Bone marrow (tissue), 2 donors: ENCODE results near the gene NIBAN1.
A peak's percentile ranks its signal among the peaks of the same experiment; 100 is the strongest.
"Not testable (repeated sequence)": the region's sequence is repeated elsewhere in the genome, so short reads cannot be mapped to it uniquely, and the experiment has no call there.

Experiments used
- DNase-seq, 2 donors: peaks; one replicate each; lab custom pipeline; 2025; lab: John Stamatoyannopoulos, UW

The NIBAN1 gene

DNA sequence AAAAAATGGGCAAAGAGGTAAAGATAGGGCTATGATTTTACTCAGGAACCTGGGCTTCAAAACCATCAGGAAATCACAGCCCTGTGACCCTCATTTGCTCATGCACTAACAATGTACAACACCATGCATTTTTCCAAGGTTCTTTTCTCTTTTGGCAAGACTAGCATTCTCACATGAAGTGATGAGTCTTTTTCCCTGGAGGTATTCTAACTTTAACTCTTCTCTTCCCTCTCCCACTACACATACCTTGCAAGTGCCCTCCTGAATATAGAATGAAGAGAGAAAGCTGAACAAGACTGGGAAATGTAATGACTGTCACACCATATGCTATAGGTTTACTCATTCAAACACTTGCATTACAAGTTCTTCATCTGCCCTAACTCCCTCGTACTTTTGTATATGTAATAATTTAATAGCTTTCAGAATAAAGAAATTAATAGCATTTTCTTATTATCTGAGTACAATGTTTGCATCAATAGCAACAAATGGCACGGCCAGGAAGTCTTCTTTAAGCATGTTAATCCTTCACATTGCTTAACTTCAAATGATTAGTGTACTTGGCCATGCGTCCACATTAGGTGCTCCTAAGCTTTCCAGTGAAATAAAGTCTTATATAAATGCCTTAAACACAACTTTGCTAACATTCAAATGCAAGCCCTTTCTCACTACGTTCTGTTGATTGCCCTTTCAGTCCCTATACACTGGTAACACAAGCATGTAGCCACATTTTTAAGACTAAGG, 1.8 kb downstream of the NIBAN1 start:
- DNase-seq: no peak

DNA sequence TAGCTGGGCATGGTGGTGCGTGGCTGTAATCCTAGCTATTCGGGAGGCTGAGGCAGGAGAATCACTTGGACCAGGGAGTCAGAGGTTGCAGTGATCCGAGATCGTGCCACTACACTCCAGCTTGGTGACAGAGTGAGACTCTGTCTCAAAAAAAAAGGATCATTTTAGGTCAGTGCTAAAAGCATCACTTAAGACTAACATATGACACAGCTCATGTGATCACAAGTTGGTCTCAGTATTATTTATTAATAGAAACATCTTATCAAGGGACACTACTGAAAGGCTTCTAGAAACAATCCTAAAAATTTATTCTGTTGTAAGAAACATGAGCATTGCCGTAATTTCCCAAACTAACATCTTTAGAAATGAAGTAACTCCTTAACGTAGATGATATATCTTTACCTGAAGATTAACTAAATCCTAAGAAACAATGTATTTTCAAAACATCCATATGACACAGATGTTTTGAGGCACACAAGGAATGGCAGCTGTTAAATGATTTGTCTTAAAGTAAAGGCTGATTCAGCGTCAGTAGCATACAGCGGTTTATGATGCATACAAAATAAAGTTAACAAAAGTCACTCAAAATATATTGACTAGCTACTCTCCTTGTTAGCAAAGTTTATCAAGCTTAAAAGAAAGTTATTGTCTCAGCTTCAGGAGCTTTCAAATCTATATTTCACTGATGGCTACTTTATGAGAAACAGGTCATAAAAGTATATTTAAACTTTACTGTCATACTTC, 2.6 kb downstream of the NIBAN1 start:
- no peak for DNase-seq

DNA sequence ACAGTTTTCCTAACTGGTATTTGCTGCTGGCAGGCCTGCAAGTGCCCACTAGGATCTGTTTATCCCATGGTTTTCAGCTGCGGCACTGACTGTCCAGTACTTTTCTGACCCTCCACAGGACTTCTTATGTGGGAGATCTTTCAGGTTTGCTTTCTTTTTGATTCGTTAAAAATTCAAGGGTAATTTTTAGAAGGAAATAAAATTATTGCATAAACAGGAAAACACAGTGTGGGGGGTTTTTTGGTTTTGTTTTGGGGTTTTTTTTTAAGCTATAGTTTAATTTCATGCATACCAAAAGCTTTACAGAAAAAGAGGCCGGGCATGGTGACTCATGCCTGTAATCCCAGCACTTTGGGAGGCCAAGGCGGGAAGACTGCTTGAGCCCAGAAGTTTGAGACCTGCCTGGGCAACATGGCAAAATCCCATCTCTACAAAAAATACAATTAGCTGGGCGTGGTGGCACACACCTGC, 3.6 kb downstream of the NIBAN1 start:
- DNase-seq: no peak

- no peak for DNase-seq
Observed at GRCh38 chr1:184966989-184967388, 7.3 kb downstream of the NIBAN1 start.

DNA sequence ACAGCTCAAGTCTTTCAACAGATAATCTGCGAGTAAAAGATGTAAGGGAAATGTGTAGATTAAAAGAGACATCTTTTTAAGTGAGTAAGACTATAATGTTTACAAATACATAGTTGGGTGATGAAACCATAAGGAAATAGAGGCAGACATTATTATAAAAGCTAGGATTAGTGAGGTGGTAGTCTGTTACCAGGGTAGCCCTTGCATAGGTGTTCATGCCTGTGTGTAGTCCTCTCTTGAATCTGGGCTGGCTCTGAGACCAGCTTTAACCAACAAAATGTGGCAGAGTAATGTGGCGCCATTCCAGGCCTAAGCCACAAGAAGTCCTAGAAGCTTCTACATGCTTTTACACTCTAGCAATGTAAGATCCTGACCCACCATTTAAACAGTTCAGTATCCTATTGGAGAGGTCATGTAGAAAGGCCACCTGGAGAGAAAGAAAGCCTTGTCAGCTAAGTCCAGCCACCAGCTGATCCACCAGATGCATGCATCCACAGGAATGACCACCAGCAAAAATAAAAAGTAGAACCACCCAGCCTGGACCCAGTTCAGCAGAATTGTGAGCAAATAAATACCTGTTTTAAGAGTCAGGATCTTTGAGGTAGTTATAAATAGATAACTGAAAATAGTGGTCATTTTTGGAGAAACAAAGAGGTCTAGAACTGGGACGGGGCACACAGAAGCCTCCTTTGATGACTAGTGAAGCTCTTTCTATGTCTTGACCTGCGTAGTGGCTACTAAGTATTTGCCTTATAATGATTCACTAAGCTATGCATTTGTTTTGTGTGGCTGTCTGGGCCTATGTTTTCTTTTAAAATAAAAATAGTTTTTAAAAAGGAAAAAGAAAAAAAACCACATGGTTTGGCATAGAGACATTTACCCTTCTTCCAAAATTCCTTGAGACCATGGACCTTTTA, 8.1 kb downstream of the NIBAN1 start:
- DNase-seq: no peak

DNA sequence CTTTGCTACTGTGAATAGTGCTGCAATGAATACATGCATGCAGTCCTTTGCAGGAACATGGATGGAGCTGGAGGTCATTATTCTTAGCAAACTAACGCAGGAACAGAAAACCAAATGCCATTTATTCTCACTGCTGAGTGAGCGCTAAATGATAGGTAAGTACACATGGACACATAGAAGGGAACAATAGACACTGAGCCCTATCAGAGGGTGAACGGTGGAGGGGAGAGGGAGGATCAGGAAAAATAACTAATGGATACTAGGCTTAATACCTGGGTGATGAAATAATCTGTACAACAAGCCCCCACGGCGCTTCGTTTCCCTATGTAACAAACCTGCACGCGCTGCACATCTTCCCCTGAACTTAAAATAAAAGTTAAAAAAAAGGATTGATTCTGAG, 8.9 kb downstream of the NIBAN1 start:
- no peak for DNase-seq

DNA sequence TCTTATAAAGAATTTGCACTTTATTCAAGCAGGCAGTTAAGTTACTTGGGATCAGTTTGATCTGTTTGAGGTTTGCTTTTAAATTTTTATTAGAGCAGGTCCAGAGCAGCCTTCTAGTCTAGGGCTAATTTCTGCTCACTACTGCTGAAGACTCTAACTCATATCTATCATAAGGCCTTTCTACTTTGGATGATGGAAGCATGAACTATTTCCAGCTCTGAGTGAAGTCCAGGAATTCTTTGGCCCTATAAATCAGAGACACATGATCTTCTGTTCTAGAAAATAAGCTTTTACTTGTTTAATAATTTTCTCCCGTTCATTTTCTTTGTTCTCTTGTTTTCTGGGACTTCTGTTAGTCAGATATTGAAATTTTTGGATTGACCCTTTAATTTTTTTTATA, 14.7 kb downstream of the NIBAN1 start:
- DNase-seq: no peak

DNA sequence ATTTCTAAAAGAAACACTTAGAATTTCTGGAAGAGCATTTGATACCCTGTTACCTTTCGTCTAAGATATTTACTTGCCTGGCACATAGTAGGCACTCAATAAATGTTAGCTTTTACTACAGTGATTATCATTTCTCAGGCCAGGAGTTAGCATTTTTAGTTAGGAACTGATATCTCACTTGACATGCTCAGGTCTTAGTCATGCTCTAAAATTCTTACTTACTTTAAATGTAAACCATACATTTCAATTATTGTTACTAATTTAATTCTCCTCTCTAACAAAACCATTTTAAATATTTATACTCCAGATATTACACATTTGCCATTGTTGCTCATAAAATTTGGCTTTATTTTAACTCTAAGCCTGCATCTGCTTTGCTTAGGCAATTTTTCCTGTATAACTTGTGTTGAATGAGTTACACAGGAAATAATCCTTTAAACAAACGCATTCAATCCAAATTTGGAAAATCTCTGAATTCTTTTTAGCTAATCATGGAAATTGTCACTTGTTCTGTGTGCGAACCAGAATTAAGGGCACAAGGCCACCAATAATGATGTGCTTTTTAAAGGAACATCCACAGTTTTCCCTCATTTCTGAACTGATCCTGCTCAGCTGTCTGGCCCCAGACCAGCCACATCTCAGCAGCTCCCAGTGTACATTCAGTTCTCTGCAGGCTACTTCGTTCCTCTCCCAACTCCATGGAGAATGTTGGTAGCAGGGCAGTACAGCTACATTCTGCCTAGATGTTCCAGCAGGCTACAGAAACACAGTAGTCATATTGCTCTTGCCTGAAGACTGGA, 15.6 kb downstream of the NIBAN1 start:
- DNase-seq: no peak

- not testable (repeated sequence) for DNase-seq
Observed at GRCh38 chr1:184957901-184958300, 16.4 kb downstream of the NIBAN1 start.

DNA sequence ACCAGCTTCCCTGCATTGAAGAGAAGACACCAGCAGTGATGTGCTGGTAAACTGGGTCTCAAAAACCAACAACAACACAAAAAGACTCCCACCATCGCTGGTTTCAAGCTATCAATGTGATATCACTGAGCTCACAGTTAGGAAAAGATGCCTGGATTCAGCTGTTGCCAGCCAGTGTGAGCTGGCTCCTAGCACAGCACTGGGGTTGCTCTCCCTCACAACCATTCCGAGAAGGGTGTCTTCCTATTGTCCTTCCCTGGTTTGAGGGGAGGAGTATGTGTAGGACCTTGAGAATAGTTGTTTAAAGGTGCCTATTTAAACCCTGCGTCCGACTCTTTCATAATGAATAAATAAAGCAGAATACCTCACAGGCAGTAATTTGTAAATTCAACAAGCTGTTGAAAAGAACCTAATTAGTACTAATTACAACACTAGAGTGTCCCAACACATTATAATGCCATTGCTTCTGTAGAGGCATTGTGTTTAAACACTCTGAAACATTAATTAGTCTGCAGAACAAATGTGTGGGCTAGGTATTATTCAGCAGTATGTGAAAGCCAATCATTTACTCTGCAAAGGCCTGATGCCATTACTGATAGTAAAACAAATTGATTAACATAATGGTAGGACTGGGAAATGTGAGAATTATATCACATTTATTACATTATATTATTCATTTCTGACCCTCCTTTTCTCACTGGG, 17.2 kb downstream of the NIBAN1 start:
- DNase-seq: no peak

DNA sequence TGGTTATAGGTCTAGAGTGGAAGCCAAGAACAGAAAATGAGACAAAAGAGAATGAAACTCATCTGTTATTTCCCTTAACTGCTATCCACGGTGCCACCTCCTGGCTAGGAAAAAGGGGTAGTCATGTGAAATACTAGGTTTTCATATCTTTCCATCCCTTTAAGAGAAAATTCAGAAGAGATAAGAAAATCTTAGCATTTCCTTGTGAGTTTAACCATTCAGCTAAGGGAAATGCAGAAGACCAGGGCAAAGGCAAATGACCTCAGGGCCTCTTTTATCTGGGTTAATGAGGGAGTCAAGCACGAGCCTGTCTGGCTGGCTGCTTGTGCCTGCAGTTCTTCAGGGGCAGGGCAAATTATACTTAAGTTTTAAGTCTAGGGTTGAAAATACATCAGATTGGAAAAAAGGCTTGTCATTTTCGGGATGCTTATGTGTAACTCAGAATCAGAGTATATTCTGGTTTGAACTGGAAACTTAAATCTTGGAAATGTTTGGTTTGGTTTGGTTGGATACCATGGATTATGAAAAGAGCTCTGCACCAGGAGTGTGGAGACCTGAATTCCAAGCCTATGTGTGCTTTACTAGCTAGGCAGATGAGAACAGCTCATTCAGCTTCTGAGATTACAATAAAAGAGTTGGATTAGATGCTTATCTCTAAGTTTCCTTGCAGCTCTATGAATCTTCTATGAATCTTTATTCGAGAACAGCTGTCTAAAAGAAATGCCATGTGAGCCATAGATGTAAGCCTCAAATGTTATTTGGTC, 19.9 kb downstream of the NIBAN1 start:
- DNase-seq: no peak

DNA sequence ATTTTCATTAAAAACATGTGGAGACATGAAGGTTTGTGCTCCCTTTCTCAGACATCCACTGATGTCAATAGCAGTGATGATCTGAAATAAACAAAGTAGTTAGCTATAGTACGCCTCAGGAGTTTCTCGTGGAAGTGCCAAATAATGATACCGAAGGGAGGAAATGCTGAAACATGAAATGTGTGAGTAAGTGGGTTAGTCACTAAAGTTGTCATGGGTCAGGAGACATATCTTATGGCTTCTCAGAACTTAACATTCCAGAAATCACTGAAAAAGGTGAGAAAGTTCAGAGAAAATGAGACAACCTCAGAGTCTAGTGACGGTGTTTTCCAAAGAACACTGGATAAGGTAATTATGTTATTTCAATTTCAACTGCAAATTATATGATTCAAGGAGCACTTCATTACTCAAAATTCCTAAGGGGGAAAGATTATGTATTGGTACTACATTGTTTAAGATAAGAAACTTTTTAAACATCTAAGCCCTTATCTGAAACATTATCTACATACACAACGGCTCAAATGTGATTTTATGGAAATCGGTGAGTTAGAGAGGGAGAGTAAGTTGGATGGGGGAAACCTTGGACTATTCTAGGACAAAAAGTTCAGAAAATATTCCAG, 20.6 kb downstream of the NIBAN1 start:
- no peak for DNase-seq

- DNase-seq: no peak
Observed at GRCh38 chr1:184952428-184952827, 21.9 kb downstream of the NIBAN1 start.

DNA sequence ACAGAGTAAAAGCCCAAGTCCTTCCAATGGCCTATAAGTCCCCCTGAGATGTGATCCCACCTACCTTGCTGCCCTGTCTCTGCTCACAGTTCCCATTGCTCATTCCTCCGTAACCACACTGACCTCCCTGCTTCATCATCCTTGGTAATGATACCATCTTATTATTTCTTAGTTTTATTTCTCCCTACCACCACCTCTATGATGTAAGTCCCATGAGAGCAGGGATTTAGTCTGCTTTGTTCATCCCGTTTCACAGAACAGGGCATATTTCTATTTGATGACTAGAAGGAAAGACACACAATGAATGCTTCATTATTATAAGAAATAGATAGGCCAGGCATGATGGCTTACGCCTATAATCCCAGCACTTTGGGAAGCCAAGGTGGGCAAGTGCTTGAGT, 22.5 kb downstream of the NIBAN1 start:
- DNase-seq: no peak

GRCh38 chr1:184950906-184951305, 23.4 kb downstream of the NIBAN1 start:
- no peak for DNase-seq

DNA sequence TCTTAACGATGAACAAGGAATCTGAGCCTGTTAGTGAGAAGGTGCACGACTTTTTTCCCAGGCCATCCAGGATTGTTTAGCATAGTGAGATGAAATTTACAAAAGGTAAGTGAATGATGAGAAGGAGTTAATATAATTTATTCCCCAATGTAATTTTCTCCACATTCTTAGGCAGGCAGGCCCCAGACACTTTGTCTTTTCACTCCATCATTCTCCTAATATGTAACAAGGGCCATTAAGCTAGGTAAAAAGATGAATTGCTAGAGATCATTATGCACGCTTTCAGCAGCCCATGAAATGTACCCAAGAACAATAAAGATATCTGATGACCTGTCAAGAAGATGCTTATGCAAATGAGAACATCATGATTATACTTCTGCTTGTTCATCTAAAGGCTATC, 24.1 kb downstream of the NIBAN1 start:
- no peak for DNase-seq

DNA sequence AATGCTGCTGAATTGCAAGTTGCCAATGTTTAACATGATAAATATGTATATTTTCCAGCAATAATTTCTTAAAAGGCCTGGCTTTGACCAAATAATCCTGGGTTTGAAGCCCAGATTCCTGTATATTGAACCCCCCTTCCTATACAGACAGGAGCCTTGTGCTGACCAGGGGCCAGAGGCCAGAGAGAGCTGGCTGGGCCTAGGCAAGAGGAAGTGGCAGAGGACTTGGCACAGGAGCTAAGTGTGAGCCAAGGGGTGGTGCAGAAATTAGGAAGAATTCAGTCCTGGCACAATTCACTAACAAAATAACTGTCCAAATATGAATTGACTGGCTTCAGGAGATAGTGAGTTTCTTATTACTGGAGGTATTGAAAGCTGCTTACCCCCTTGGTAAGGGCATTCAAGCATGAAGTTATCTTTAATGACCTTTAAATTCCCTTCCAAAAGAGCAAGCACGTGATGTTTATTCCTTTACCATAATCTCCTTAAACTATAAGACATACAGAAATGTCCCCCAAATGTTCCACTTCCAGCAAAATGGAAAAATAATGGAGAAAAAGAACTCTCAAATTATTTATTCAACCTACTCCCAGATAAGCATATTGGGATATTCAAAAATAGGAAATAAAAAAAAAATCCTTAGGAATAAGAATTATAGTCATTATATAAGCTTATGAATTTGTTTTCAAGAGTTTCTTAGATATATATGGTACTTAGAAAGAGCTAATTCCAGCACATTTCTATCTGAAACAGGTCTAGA, 26.6 kb downstream of the NIBAN1 start:
- DNase-seq: no peak

- DNase-seq: peak in 1 of 2 donors; percentile 50
Observed at GRCh38 chr1:184945678-184946412, 28.5 kb downstream of the NIBAN1 start.
